HepG2 (cell line): ENCODE data around the gene ZFPL1.

ENCODE experiments used
- CTCF ChIP-seq: sonication (generic); formaldehyde crosslinking; IDR thresholded peaks from 2 replicates; pipeline ENCODE4 v1.5.0; 2020; ENCODE audit warnings: mild to moderate bottlenecking, missing genetic modification reagents, moderate library complexity
- EP300 ChIP-seq, 3 experiments: sonication (generic) in 1 of 3; formaldehyde crosslinking in 1 of 3; IDR thresholded peaks; 2 replicates each; pipeline versions ENCODE4 v1.5.1 to v1.6.1; 2011 to 2020; ENCODE audit warnings: low read depth in 2 of 3, low read length in 2 of 3, borderline replicate concordance in 1 of 3, improper control_type of control experiment in 1 of 3, mild to moderate bottlenecking in 1 of 3, missing genetic modification reagents in 1 of 3, moderate library complexity in 1 of 3
- EZH2 ChIP-seq: conservative IDR thresholded peaks from 2 replicates; pipeline ENCODE4 v1.6.1; 2012; ENCODE audit warnings: mild to moderate bottlenecking, low read depth, low read length, moderate library complexity
- HOMEZ ChIP-seq: IDR thresholded peaks from 2 replicates; pipeline ENCODE4 v1.6.1; 2016; ENCODE audit warnings: low read depth
- IKZF4 ChIP-seq: sonication (generic); formaldehyde crosslinking; IDR thresholded peaks from 2 replicates; pipeline ENCODE4 v1.5.1; 2020; ENCODE audit warnings: borderline replicate concordance, mild to moderate bottlenecking, low read depth, missing genetic modification reagents; ENCODE audit errors: not compliant biosample characterization
- KLF15 ChIP-seq: sonication (generic); formaldehyde crosslinking; IDR thresholded peaks from 2 replicates; pipeline ENCODE4 v1.8.1; 2023; ENCODE audit warnings: borderline replicate concordance, mild to moderate bottlenecking, inconsistent platforms, missing genetic modification reagents, mixed read lengths
- REXO4 ChIP-seq: sonication (generic); formaldehyde crosslinking; IDR thresholded peaks from 2 replicates; pipeline ENCODE4 v1.8.0; 2022; ENCODE audit warnings: missing genetic modification reagents, mild to moderate bottlenecking, borderline replicate concordance
- SP1 ChIP-seq, 2 experiments: fragments of 450-650 bp in 1 of 2; sonication (generic) in 1 of 2; formaldehyde crosslinking in 1 of 2; IDR thresholded peaks; 2 replicates each; pipeline versions ENCODE4 v1.4.0 to v1.6.1; 2016 to 2020; ENCODE audit warnings: missing genetic modification reagents in 1 of 2
- SP4 ChIP-seq: sonication (generic); formaldehyde crosslinking; IDR thresholded peaks from 2 replicates; pipeline ENCODE4 v1.8.1; 2023; ENCODE audit warnings: mild to moderate bottlenecking, missing genetic modification reagents
- STAT6 ChIP-seq: sonication (generic); formaldehyde crosslinking; IDR thresholded peaks from 2 replicates; pipeline ENCODE4 v1.4.0; 2020; ENCODE audit warnings: missing genetic modification reagents, mild to moderate bottlenecking, borderline replicate concordance
- TP53 ChIP-seq: sonication (generic); formaldehyde crosslinking; conservative IDR thresholded peaks from 2 replicates; pipeline ENCODE4 v1.4.0; 2020; ENCODE audit warnings: missing genetic modification reagents
- ZNF274 ChIP-seq: sonication (generic); formaldehyde crosslinking; IDR thresholded peaks from 2 replicates; pipeline ENCODE4 v1.5.1; 2020; ENCODE audit warnings: mild to moderate bottlenecking, missing genetic modification reagents
- ZNF407 ChIP-seq: sonication (generic); formaldehyde crosslinking; IDR thresholded peaks from one replicate; pipeline ENCODE4 v1.5.1; 2020; ENCODE audit warnings: mild to moderate bottlenecking, missing genetic modification reagents; ENCODE audit errors: not compliant biosample characterization

GRCh38 chr11:65045728-65046127 lies 38.3 kb upstream of the ZFPL1 start:
- no peak for TF ChIP-seq EZH2
- no peak for TF ChIP-seq KLF15 (CRISPR knock-in tag)
- TF ChIP-seq ZNF407 (CRISPR knock-in tag) = no peak
- TF ChIP-seq SP1 (IDR thresholded peaks at IDR 0.05) = no peak
- no peak for TF ChIP-seq SP1 (CRISPR knock-in tag; IDR thresholded peaks at IDR 0.05)
- no peak for TF ChIP-seq EP300 (IDR thresholded peaks at IDR 0.05; ENCODE audit: low read depth in 2 of 2, low read length in 2 of 2)
- TF ChIP-seq EP300 (CRISPR knock-in tag; IDR thresholded peaks at IDR 0.05; ENCODE audit: borderline replicate concordance) = no peak
- TF ChIP-seq SP4 (CRISPR knock-in tag) = no peak
- no peak for TF ChIP-seq IKZF4
- TF ChIP-seq REXO4 (CRISPR knock-in tag) = no peak
- TF ChIP-seq STAT6 (CRISPR knock-in tag) = no peak
- no peak for TF ChIP-seq HOMEZ (CRISPR knock-in tag)
- no peak for TF ChIP-seq ZNF274 (CRISPR knock-in tag)
- TF ChIP-seq CTCF (CRISPR knock-in tag) = no peak
- TF ChIP-seq TP53 (CRISPR knock-in tag) = no peak
